ENCODE data around the gene C20orf202.
"Not testable (repeated sequence)": the region's sequence is repeated elsewhere in the genome, so short reads cannot be mapped to it uniquely, and the experiment has no call there.

C20orf202 gene

GRCh38 chr20:1247689-1248088, 44.4 kb downstream of the C20orf202 start:
- no peak for DNase-seq (ENCODE audit: low spot score)

- not testable (repeated sequence) for DNase-seq (ENCODE audit: low spot score)
Measured at GRCh38 chr20:1250282-1250681, 47.0 kb downstream of the C20orf202 start.

- DNase-seq (ENCODE audit: low spot score): no peak
Measured at GRCh38 chr20:1252416-1252815, 49.2 kb downstream of the C20orf202 start.

DNA sequence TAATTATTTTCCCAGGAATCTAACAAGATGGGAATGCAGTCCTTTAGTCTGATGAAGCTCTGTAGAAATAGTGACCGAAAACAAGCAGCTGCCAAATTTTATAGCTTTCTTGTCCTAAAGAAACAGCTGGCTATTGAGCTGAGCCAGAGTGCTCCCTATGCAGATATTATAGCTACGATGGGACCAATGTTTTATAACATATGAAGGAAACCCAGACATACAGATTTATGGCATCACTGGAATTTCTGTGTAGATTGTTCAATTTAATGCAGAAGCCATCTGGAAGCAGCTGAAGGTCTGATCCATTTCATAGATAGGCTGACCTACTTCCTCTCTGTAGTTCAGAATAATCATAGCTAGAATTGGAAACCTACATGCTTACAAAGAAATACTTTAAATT, 51.0 kb downstream of the C20orf202 start:
- DNase-seq (ENCODE audit: low spot score): no peak

DNA sequence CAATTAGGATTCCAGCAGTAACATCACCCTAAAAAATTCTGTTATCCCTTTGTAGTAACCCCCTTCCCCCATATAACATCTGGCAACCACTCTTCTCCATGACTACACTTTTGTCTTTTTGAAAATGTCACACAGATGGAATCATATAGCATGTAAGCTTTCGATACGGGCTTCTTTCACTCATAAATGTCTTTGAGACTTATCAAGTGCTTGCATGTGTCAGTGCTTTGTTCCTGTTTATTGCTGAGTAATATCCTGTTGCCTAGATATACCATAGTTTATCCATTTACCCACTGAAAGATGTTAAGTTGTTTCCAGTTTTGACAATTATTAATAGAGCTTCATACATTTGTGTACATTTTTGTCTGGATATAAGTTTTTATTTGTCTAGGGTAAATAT, 52.4 kb downstream of the C20orf202 start:
- DNase-seq (ENCODE audit: low spot score): no peak
